ENCODE measurements around the gene CUX1.

CUX1 gene

DNA sequence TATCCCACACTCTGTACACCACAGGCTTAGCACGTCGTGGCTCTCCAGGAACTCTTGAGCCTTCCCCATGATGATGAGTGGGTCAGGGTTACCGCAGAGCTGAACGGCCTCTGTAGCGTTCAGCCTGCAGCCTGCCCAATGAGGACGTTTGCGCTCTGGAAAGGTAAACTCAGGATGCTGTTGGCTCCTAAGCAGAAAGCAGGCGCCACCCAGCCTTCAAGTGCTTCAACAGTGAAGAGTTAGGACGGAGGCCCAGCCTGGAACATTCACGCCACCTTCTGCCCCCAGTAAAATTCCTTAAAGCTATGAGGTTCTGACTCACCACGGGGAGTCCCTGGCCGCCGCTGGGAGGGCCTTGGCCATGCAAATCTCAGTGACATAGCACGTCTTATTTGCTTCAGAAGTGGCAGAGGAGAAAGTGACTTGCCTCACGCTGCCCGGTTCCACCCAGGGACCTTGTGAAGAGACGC is 307.7 kb downstream of the CUX1 start:
- DNase-seq (ENCODE audit: low read depth in 1 of 2, low spot score in 1 of 2): no peak
- Histone ChIP-seq H3K4me3 (replicated peaks; ENCODE audit: insufficient read depth, low read length) (no peak overlapping the region), H3K27me3 (ENCODE audit: insufficient read depth, poor library complexity, severe bottlenecking) (no peaks in the 10 kb centered on the region), H3K27ac (replicated peaks) (no peak overlapping the region)
- TF ChIP-seq, protein P1, sequence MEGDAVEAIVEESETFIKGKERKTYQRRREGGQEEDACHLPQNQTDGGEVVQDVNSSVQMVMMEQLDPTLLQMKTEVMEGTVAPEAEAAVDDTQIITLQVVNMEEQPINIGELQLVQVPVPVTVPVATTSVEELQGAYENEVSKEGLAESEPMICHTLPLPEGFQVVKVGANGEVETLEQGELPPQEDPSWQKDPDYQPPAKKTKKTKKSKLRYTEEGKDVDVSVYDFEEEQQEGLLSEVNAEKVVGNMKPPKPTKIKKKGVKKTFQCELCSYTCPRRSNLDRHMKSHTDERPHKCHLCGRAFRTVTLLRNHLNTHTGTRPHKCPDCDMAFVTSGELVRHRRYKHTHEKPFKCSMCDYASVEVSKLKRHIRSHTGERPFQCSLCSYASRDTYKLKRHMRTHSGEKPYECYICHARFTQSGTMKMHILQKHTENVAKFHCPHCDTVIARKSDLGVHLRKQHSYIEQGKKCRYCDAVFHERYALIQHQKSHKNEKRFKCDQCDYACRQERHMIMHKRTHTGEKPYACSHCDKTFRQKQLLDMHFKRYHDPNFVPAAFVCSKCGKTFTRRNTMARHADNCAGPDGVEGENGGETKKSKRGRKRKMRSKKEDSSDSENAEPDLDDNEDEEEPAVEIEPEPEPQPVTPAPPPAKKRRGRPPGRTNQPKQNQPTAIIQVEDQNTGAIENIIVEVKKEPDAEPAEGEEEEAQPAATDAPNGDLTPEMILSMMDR (IDR thresholded peaks at IDR 0.05; ENCODE audit: insufficient read depth, low read length): no peak
- no peak for TF ChIP-seq SPI1 (IDR thresholded peaks at IDR 0.05; ENCODE audit: borderline replicate concordance, low read depth)
- TF ChIP-seq, protein P2, sequence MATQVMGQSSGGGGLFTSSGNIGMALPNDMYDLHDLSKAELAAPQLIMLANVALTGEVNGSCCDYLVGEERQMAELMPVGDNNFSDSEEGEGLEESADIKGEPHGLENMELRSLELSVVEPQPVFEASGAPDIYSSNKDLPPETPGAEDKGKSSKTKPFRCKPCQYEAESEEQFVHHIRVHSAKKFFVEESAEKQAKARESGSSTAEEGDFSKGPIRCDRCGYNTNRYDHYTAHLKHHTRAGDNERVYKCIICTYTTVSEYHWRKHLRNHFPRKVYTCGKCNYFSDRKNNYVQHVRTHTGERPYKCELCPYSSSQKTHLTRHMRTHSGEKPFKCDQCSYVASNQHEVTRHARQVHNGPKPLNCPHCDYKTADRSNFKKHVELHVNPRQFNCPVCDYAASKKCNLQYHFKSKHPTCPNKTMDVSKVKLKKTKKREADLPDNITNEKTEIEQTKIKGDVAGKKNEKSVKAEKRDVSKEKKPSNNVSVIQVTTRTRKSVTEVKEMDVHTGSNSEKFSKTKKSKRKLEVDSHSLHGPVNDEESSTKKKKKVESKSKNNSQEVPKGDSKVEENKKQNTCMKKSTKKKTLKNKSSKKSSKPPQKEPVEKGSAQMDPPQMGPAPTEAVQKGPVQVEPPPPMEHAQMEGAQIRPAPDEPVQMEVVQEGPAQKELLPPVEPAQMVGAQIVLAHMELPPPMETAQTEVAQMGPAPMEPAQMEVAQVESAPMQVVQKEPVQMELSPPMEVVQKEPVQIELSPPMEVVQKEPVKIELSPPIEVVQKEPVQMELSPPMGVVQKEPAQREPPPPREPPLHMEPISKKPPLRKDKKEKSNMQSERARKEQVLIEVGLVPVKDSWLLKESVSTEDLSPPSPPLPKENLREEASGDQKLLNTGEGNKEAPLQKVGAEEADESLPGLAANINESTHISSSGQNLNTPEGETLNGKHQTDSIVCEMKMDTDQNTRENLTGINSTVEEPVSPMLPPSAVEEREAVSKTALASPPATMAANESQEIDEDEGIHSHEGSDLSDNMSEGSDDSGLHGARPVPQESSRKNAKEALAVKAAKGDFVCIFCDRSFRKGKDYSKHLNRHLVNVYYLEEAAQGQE (IDR thresholded peaks at IDR 0.05; ENCODE audit: insufficient replicate concordance, low read depth): no peak
- TF ChIP-seq GABPA (IDR thresholded peaks at IDR 0.05; ENCODE audit: low read depth): no peak
- no peak for TF ChIP-seq POLR2AphosphoS5 (IDR thresholded peaks at IDR 0.05; ENCODE audit: low read depth)

DNA sequence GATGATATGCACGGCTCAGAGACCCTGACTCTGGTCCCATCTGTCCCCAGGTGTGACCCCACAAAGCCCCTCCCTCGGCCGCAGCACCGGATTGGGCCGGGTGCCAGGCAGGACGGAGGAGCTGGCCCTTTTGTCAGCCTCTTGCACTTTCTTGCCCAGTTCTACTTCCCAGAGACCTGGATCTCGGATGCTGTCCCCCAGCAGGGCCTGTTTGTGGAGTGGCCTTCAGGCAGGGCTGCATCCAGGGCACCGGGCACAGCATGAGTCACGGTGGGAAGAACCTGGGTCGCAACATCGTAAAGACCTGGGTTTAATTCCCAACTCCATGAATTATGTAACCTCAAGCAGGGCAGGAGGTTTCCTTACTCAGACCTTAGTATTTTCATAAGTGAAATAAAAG is 310.9 kb downstream of the CUX1 start:
- TF ChIP-seq SPI1 (IDR thresholded peaks at IDR 0.05; ENCODE audit: borderline replicate concordance, low read depth): no peak
- Histone ChIP-seq H3K4me3 (replicated peaks; ENCODE audit: insufficient read depth, low read length) (no peak overlapping the region), H3K27me3 (ENCODE audit: insufficient read depth, poor library complexity, severe bottlenecking) (no peaks in the 10 kb centered on the region), H3K27ac (replicated peaks) (no peak overlapping the region)
- DNase-seq (ENCODE audit: low read depth in 1 of 2, low spot score in 1 of 2): no peak

DNA sequence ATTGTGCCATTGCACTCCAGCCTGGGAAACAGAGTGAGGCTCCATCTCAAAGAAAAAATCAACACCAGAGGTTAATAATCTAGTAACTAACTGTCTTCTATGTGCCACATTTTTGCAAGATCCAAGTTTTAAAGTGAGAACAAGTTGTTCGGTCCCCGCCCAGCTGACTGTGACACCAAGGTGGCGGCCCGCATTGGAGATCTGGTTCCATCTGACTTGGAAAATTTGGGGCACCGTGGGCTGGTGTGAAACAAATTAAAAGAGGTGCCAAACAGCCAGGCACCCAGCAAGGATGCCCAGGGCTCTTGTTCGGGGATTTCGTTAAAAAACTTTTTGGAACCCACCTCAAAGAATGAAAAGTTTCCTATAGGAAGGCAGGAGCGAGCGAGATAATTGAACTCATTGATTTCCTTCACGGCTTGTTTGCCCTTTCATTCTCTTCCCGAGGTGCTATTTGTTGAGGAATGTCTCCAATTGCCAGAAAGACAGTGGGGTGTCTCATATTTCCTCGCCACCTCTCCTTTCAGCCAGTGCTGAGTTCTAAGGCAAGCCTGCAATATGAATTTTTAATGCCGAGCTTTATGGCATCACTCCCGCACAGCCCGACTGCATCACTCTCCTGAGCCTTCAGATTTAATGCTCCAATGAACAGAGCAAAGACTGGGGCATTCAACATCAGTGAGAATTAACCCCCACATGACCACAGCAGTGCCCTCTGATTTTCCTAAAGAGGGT is 312.4 kb downstream of the CUX1 start:
- no peak for DNase-seq (ENCODE audit: low read depth in 1 of 2, low spot score in 1 of 2)
- Histone ChIP-seq H3K27ac (replicated peaks) (no peak overlapping the region), H3K4me3 (replicated peaks; ENCODE audit: insufficient read depth, low read length) (no peak overlapping the region)

More for the DNA sequence above, 312.4 kb downstream of the CUX1 start:
- H3K27me3 ChIP-seq (ENCODE audit: insufficient read depth, poor library complexity, severe bottlenecking): no peaks in the 10 kb centered on the region
- TF ChIP-seq SPI1 (IDR thresholded peaks at IDR 0.05; ENCODE audit: borderline replicate concordance, low read depth) (no peak), GABPA (IDR thresholded peaks at IDR 0.05; ENCODE audit: low read depth) (no peak), POLR2AphosphoS5 (IDR thresholded peaks at IDR 0.05; ENCODE audit: low read depth) (no peak)
- TF ChIP-seq, protein P1 (IDR thresholded peaks at IDR 0.05; ENCODE audit: insufficient read depth, low read length): no peak
- TF ChIP-seq, protein P2 (IDR thresholded peaks at IDR 0.05; ENCODE audit: insufficient replicate concordance, low read depth): no peak

Data from HL-60 (cell line).